GM12873 (cell line): ENCODE measurements around the gene FGFR3.

ENCODE experiments used
- CTCF ChIP-seq: IDR thresholded peaks from 2 replicates; pipeline ENCODE4 v1.5.1; 2012; ENCODE audit warnings: low read depth, mild to moderate bottlenecking, moderate library complexity, low read length, control low read depth; ENCODE audit not compliant: insufficient read depth; ENCODE audit errors: missing control alignments

The FGFR3 gene

GRCh38 chr4:1803523-1804423 is 10.7 kb downstream of the FGFR3 start:
- no peak for TF ChIP-seq CTCF

- TF ChIP-seq CTCF = no peak
Measured at GRCh38 chr4:1804638-1805492, 11.8 kb downstream of the FGFR3 start.

- no peak for TF ChIP-seq CTCF
Measured at GRCh38 chr4:1805493-1806222, 12.6 kb downstream of the FGFR3 start.

- TF ChIP-seq CTCF = no peak
Measured at GRCh38 chr4:1806223-1806564, 13.1 kb downstream of the FGFR3 start.

- TF ChIP-seq CTCF = no peak
Measured at GRCh38 chr4:1806596-1807331, 13.7 kb downstream of the FGFR3 start.

- TF ChIP-seq CTCF = no peak
Measured at GRCh38 chr4:1807332-1807777, 14.3 kb downstream of the FGFR3 start.
